ENCODE results near the gene FTH1.

DNA sequence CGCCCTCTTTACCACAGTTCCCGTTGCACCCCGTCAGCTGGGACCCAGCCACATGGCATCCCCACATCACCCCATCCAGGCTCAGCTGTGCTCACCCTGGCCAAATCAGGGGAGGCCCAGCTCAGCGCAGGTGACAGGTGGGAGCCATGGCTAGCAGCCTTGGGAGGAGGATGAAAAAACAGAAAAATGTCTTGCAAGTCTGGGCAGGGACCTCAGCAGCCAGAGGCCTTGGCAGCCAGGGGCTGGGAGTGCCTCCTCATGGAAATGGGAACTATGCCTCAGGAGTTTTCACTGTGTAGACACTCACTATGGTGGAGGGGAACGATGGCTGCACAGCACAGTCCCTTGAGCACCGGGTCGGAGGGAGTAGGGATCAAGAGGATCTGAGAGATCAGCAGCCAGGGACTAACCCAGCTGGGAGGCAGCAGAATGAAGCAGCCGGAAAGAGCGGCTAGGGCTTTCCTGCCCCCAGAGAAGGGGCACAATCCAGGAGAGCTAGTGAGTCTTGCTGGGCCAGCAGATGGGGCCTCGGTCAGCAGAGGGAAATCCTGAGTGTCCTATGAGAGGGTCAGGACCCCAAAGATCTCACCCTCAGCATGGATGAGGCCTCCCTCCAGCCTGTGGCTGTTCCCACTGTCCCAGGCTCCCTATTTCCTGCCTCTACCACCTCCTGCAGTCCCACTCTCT, 6.2 kb upstream of the FTH1 start:
- TF ChIP-seq, protein P1, sequence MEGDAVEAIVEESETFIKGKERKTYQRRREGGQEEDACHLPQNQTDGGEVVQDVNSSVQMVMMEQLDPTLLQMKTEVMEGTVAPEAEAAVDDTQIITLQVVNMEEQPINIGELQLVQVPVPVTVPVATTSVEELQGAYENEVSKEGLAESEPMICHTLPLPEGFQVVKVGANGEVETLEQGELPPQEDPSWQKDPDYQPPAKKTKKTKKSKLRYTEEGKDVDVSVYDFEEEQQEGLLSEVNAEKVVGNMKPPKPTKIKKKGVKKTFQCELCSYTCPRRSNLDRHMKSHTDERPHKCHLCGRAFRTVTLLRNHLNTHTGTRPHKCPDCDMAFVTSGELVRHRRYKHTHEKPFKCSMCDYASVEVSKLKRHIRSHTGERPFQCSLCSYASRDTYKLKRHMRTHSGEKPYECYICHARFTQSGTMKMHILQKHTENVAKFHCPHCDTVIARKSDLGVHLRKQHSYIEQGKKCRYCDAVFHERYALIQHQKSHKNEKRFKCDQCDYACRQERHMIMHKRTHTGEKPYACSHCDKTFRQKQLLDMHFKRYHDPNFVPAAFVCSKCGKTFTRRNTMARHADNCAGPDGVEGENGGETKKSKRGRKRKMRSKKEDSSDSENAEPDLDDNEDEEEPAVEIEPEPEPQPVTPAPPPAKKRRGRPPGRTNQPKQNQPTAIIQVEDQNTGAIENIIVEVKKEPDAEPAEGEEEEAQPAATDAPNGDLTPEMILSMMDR (IDR thresholded peaks at IDR 0.05; ENCODE audit: poor library complexity, severe bottlenecking) = no peak
- TF ChIP-seq SMC3 (conservative IDR thresholded peaks at IDR 0.05; ENCODE audit: poor library complexity) (no peak), EZH2 (IDR thresholded peaks at IDR 0.05; ENCODE audit: borderline replicate concordance, insufficient read depth, low read length, poor library complexity, severe bottlenecking) (no peak), POLR2AphosphoS5 (IDR thresholded peaks at IDR 0.05) (no peak), EP300 (conservative IDR thresholded peaks at IDR 0.05; ENCODE audit: poor library complexity, severe bottlenecking) (no peak), RAD21 (conservative IDR thresholded peaks at IDR 0.05) (no peak), MXI1 (conservative IDR thresholded peaks at IDR 0.05; ENCODE audit: poor library complexity, severe bottlenecking) (no peak), TAF1 (IDR thresholded peaks at IDR 0.05; ENCODE audit: low read depth) (no peak)
- TF ChIP-seq, protein P2, sequence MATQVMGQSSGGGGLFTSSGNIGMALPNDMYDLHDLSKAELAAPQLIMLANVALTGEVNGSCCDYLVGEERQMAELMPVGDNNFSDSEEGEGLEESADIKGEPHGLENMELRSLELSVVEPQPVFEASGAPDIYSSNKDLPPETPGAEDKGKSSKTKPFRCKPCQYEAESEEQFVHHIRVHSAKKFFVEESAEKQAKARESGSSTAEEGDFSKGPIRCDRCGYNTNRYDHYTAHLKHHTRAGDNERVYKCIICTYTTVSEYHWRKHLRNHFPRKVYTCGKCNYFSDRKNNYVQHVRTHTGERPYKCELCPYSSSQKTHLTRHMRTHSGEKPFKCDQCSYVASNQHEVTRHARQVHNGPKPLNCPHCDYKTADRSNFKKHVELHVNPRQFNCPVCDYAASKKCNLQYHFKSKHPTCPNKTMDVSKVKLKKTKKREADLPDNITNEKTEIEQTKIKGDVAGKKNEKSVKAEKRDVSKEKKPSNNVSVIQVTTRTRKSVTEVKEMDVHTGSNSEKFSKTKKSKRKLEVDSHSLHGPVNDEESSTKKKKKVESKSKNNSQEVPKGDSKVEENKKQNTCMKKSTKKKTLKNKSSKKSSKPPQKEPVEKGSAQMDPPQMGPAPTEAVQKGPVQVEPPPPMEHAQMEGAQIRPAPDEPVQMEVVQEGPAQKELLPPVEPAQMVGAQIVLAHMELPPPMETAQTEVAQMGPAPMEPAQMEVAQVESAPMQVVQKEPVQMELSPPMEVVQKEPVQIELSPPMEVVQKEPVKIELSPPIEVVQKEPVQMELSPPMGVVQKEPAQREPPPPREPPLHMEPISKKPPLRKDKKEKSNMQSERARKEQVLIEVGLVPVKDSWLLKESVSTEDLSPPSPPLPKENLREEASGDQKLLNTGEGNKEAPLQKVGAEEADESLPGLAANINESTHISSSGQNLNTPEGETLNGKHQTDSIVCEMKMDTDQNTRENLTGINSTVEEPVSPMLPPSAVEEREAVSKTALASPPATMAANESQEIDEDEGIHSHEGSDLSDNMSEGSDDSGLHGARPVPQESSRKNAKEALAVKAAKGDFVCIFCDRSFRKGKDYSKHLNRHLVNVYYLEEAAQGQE (IDR thresholded peaks at IDR 0.05; ENCODE audit: borderline replicate concordance) = no peak
